GM21576 (cell line): ENCODE measurements around the gene MRS2.
"Not testable (repeated sequence)": the region's sequence is repeated elsewhere in the genome, so short reads cannot be mapped to it uniquely, and the experiment has no call there.

Experiments used
- ATAC-seq: cut with Tn5 transposase; IDR thresholded peaks from one replicate; pipeline ENCODE4 v1.9.1; 2021; ENCODE audit warnings: mild to moderate bottlenecking, moderate library complexity; ENCODE audit not compliant: unreplicated experiment

MRS2 gene

DNA sequence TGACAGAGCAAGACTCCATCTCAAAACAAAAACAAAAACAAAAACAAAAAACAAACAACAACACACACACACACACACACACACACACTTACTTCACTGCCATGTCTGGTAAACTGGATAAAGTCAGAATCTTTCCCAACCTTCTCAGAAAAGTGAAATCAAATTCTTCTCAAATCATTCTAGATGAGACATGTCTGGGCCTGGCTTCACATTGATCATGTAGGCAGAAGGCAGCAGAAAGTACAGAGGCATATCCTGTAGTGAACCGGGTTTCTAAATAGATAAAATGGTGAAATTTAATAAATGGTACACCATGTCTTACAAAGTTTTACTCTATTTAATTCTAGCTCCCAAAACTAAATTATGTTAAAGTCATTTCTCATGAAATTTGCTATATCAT is 14.9 kb upstream of the MRS2 start:
- ATAC-seq, result no peak

DNA sequence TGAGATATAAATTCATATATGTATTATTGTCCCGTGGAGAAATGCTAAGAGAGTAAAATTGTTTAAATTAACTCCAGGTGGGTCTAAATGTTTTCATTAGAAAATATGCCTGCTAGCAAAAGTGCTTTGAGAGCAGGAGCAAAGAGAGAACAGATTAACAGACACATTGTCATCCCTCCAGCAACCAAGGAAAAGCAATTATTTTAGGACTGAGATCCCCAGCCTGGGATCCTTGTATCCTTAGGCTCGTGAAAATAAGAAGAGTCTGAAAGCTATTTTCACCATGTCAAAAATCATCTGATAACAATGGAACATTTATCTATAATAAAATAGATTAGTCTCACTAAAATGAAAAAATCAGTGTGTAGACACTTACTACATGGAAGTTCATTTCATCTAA is 11.5 kb upstream of the MRS2 start:
- ATAC-seq, result no peak

DNA sequence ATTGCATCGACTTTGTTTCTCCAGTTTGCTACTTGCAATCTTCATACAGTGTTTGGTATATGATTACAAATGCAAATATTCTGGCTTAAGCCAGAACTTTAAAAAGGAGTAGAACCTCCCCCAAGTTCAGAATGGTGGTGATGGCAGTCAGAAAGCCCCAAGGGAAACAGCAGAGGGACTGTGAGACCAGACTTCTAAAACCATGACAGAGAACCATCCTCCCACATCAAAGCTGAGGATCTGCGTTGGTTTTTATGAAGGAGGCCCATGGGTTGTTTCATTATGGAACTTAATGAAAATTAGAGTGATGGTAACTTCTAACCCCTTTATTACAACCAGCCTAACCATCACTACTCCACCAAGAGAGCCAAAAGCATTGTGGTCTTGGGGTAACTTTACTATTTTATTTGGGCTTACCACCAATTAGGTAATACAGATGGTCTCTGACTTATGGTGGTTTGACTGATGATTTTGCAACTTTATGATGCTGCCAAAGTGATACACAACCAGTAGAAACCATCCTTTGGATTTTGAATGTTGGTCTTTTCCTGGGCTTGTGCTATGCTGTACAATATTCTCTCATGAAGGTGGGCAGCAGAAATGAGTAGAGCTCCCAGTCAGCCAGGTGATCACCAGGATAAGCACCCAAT is 10.9 kb upstream of the MRS2 start:
- peak; percentile 85 for ATAC-seq

DNA sequence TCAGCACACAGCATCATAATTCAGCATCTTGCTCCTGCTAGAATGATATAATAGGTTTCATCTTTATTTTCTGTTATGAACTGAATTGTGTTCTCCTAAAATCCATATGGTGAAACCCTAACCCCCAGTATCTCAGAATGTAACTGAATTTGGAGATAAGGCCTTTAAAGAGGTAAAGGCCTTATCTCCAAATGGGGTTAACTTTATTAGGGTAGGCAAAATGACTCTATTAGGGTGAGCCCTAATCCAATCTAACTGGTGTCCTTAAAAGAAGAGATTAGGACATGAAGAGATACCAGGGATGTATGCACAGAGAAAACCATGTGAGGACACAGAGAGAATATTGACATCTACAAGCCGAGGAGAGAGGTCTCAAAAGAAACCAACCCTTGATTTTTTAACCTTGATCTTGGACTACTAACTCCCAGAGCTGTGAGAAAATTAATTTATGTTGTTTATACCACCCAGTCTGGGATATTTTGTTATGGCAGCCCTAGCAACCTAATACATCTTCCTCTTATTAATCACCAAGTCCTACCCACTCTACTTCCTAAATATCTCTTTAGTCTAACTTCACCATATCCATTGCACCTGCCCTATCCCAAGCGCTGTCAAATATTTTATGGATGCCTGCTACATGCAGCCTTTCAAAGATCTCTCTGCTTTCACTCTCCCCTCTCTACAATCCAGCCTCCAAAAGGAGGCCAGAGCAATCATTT is 8.5 kb upstream of the MRS2 start:
- no peak for ATAC-seq

DNA sequence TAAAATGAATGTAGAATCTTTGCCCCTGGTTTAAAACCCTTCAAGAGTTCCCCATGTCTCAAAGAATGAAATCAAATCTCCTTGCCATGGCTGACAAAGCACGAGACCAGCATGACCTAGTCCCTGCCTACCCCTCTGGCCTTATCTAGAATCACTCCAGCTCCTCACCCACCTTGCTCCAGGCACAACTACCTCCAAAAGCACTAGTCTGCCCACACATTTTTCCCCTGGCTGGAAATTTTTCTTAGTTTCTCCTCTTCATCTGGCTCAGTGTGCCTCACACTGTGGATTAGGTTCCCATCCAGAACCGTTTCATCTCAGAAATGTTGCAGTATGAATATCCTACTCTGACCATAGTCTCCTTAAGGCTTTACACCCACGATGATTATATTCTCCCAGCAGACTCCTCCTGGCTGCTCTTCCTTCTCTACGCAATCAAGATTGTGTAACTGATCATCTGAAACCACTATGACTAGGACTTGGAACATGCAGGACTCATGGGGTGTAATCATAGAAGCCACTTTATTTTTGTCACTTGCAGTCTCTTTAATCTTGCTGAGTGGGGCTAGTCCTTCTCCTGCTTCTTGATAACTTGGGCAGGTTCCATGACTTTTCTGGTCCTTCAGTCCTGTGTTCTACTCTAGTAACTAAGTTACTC is 7.8 kb upstream of the MRS2 start:
- no peak for ATAC-seq

DNA sequence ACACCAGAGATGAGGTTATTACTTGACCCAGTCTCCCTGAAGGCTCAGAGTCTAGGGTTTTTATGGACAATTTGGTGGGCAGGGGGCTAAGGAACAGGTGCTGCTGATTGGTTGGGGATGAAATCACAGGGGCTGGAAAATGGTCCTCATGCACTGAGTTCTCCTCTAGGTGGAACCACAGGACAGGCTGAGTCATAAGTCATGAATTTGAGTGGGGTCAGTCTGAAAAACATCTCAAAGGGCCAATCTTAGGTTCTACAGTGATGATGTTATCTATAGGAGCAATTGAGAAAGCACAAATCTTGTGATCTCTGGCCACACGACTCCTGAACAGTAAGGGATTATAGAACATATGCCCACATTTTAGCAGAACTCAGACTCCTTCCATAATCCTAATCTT is 5.9 kb upstream of the MRS2 start:
- ATAC-seq, result no peak

DNA sequence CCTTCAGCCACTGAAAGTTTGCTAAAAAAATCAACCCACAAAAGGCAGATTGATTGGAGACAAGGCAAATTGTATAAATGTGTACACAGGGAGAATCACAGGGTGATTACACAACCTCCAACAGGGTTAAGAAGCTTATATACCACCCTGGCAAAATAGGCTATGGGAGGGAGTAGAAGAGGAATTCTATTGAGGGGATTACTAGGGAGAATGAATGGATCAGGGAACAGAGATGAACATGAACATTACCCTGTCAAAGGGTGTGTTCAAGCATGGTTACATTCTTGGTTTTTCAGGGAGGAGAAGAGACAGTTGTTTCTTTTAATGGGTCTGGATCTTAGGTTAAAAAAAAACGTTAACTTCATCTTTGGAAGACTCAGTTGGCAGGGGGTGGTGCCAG is 5.1 kb upstream of the MRS2 start:
- no peak for ATAC-seq

DNA sequence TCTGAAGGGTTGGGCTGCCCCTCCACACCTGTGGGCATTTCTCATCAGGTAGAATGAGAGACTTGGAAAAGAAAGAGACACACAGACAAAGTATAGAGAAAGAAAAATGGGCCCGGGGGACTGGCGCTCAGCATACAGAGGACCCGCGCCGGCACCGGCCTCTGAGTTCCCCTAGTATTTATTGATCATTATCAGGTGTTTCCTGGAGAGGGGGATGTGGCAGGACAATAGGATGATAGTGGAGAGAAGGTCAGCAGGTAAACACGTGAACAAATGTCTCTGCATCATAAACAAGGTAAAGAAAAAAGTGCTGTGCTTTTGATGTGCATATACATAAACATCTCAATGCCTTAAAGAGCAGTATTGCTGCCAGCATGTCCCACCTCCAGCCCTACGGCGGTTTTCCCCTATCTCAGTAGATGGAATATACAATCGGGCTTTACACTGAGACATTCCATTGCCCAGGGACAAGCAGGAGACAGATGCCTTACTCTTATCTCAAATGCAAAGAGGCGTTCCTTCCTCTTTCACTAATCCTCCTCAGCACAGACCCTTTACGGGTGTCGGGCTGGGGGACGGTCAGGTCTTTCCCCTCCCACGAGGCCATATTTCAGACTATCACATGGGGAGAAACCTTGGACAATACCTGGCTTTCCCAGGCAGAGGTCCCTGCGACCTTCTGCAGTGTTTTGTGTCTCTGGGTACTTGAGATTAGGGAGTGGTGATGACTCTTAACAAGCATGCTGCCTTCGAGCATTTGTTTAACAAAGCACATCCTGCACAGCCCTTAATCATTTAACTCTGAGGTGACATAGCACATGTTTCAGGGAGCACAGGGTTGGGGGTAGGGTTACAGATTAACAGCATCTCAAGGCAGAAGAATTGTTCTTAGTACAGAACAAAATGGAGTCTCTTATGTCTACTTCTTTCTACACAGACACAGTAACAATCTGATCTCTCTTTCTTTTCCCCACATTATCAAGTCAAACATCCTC is 2.4 kb upstream of the MRS2 start:
- not testable (repeated sequence) for ATAC-seq

DNA sequence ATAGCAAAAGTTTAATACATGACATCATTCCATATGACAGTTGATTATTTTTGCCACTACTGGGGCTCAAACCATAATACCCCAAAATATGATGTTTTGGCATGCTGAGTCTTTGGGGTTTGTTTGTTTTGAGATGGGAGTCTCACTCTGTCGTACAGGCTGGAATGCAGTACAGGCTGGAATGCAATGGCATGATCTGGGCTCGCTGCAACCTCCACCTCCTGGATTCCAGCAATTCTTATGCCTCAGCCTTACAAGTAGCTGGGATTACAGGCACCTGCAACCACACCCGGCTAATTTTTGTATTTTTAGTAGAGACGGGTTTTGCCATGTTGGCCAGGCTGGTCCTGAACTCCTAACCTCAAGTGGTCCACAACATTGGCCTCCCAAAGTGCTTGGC is 1.3 kb upstream of the MRS2 start:
- no peak for ATAC-seq

DNA sequence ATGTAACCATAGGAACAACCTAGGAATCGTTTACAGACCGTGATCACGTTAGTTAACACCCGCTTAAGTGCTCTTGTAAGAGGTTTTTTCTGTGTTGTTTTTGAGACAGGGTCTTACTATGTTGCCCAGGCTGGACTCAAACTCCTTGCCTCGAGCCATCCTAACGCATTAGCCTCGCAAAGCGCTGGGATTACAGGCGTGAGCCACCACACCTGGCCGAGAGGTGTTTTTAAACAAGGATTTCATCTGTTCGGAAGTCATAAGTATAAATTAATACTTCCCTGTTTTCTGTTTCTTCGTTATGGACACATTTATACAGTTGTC is 727 bp downstream of the MRS2 start:
- no peak for ATAC-seq

DNA sequence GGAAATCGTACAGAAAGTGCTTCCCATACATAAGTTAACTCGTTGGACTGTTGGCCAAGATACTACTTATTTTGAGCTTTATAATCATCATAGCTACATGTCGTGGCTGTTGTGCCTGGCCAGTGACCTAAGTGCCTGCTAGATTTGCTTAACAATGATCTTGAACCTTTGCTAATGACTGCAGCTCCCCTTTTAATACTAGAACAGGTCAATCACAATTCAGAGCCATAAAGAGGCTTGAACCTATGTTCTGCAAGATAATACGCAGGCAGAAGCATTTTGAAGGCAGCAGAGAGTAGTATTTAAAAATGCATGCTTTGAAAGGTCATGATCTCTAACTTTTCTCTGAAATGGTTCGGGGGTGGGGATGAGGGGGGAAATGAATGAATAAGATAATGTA is 2.5 kb downstream of the MRS2 start:
- ATAC-seq, result no peak

DNA sequence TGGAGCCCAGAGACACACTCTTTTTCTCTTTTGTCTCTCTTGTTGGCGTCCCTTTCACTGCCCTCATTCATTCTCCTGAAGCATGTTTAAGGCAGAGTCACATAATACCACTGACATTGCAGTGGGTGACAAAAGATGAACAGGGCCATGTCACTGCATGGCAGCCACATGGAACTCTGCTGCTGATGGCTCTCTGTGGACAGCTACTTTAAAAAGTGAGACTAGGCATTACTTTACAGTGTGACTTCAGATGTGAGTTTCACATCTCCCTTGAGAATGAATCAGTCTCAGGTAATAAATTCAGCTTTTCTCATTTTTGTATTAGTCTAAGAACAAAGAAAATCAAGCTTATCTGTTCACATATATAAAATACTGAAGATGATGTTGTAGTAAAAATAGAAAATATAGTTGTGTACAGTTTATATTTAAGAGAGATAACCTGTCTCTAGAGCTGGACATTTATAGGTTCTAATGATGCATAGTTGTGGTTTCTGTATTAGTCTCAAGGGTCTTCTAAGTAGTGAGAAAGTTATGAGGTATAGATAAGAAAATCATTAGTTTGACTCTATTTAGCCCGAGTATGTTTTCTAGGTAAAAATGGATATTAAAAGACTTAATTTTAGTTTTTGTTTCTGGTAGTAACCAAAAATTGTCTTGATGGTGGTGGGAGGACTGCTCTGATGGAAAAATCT is 6.1 kb downstream of the MRS2 start:
- peak; percentile 95 for ATAC-seq

DNA sequence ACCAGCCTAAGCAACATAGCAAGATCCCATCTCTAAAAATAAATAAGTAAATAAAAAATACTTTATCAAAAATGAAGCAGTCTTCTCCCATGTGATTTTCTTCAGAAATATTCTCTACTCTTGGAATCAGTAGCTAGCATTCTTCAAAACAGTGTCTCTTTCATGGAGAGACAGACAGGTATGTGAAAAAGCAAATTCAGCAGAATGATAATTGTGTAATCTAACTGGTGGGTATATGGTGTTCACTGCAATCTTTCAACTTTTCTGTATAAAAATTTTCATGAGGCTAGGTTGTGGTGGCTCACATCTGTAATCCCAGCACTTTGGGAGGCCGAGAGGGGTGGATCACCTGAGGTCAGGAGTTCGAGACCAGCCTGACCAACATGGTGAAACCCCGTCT is 7.9 kb downstream of the MRS2 start:
- no peak for ATAC-seq

DNA sequence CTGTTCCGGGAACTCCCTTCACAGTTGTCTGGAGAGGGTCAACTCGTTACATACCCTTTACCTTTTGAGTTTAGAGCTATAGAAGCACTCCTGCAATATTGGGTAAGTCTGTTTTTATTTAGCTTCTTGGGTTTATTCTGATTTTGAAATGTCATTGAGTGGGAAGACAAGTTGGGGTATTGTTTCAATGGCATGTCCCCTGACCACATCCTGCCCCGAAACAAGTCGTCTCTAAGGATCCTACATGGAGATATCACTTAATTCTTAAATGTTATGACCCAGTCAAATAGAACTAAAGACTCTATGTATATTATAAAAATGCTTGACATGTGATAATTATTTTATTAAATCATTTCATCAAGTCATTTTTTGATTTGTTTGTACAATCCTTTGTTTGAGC is 9.6 kb downstream of the MRS2 start:
- no peak for ATAC-seq

DNA sequence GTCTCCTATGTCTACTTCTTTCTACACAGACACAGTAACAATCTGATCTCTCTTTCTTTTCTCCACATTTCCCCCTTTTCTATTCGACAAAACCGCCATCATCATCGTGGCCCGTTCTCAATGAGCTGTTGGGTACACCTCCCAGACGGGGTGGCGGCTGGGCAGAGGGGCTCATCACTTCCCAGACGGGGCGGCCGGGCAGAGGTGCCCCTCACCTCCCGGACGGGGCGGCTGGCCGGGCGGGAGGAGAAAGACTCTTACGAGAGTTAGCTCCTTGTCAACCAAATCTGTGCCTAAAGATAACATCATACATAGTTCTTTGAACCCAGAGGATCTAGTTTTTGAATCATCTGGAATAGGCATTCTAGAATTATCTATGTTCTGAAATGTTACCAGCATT is 11.8 kb downstream of the MRS2 start:
- ATAC-seq, result not testable (repeated sequence)

DNA sequence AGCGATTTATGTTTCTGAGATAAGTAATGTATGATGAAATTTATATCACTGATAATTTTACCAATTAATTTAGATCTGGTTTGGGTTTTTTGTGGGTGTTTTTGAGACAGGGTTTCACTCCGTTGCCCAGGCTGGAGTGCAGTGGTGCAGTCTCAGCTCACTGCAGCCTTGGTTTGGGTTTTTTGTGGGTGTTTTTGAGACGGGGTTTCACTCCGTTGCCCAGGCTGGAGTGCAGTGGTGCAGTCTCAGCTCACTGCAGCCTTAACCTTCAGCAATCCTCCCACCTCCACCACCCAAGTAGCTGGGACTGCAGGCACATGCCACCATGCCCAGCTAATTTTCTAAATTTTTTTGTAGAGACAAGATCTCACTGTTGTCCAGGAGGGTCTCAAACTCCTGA is 13.0 kb downstream of the MRS2 start:
- ATAC-seq, result peak; percentile 76

DNA sequence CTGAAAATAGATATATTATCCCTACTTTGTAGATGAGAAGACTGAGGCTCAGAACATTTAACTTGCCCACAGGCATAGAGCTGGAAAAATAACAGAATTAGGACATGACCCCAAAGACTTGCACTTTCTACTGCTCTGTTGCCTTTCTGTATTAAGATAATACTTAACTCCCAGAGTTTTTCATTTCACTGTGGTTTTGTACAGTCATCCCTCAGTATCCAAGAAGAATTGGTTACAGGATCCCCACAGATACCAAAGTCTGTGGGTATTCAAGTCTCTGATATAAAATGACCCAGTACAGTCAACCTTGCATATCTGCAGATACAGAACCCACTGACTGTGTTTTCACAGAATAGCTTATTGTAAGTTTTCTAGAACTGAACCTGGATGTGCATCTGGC is 16.8 kb downstream of the MRS2 start:
- no peak for ATAC-seq

DNA sequence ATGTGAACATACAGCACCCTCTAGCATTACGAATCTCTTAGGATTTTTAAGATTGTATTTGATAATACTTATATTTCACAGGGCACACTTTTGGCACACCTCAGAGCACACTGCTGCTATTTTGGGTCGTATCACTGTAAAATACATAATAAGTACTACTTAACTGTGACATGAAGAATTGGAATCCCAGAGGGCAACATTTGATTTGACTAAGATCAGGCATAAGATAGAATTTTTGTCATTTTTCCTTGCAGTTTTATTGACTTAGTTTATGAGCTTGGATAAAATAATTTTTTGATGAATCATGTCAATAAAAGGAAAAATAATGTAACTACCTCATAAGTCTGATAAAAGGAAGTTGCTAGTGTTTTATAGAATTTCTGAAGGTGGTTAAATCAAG is 22.4 kb downstream of the MRS2 start:
- ATAC-seq, result no peak

DNA sequence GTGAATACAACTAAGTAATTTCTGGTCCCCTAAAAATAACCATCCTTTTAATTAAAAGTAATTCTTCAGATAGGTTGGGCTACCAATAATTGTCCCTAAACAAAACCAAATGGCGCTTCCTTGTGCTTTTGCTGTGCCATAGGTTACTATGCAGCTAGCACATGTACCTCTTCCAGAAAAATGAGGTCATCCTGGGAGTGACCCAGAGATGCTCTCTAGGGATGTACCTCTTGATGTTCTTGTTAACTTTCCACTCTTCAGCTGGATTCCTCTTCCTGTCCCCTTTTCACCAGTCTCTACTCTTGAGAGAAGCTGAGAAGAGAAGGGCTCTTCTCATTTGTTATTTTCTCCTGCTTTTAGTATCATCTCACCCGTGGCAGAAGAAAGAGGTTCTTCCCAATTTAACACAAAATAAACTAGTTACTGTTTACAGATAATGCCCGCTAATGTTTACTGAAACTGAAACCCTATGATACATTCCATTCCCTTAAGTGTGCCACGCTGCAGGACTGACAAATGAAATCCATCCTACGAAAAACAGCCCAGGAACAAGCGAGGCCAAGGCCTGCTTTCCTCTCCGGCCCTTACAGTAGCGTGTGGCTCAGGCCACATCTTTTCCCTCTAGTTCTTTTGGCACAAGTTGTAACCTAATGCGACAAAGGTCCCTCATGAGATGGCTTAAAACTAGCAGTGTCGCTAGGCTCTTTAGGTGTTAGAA is 24.2 kb downstream of the MRS2 start:
- ATAC-seq, result no peak

DNA sequence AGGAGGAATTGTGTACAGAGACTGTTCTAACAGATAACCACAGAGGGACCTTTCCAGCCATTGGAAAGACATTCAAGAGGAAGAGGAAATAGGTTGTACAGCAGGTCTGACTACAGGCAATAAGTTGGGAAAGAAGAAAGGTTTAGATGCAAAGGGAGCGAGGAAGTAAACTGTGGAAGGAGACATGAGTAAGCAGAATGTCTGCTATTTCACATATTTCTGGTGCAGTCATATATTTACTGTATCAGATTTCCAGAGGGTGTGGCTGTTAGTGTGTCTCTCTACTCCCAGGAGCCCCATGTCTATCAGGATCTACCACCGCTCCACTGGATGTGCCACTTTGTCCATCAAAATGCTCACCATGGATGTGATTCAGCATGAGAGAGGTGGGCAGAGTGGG is 25.9 kb downstream of the MRS2 start:
- ATAC-seq, result no peak
